GM23248 (cell line): ENCODE data around the gene GABPB1. TPM values are rescaled to one million over a fixed set of nuclear protein-coding genes. Genes with fewer than 3 reads are reported as not detected.

Source experiments
- DNase-seq: peaks from one replicate; pipeline ENCODE4 v3.0.0-alpha.2; 2015
- H2AFZ ChIP-seq: fragments of 200-600 bp; sonication (generic); 2 replicates; pipeline ENCODE4 v1.6.1; 2016; ENCODE audit warnings: antibody characterized with exemption
- H3F3A ChIP-seq: fragments of 200-600 bp; sonication (generic); 2 replicates; pipeline ENCODE4 v1.6.1; 2016; ENCODE audit warnings: mild to moderate bottlenecking, antibody characterized with exemption, mixed run types; ENCODE audit not compliant: insufficient read depth
- H3K27ac ChIP-seq: fragments of 200-600 bp; sonication (generic); 2 replicates; pipeline ENCODE4 v1.5.1; 2016; ENCODE audit warnings: mild to moderate bottlenecking
- H3K27me3 ChIP-seq: fragments of 200-600 bp; sonication (generic); replicated peaks from 2 replicates; pipeline ENCODE4 v1.6.1; 2016; ENCODE audit warnings: mild to moderate bottlenecking; ENCODE audit not compliant: insufficient read depth
- H3K36me3 ChIP-seq: fragments of 200-600 bp; sonication (generic); 2 replicates; pipeline ENCODE4 v1.6.1; 2016; ENCODE audit warnings: low read depth, mild to moderate bottlenecking
- H3K4me1 ChIP-seq: fragments of 200-600 bp; sonication (generic); 2 replicates; pipeline ENCODE4 v1.6.1; 2016; ENCODE audit warnings: mild to moderate bottlenecking; ENCODE audit not compliant: insufficient read depth
- H3K4me2 ChIP-seq: fragments of 200-600 bp; sonication (generic); one replicate; pipeline ENCODE4 v1.6.1; 2016; ENCODE audit warnings: mild to moderate bottlenecking; ENCODE audit not compliant: unreplicated experiment
- H3K4me3 ChIP-seq: fragments of 200-600 bp; sonication (generic); 2 replicates; pipeline ENCODE4 v1.5.1; 2016; ENCODE audit warnings: mild to moderate bottlenecking
- H3K79me2 ChIP-seq: fragments of 200-600 bp; sonication (generic); 2 replicates; pipeline ENCODE4 v1.6.1; 2016; ENCODE audit warnings: mild to moderate bottlenecking; ENCODE audit not compliant: insufficient read depth
- H3K9ac ChIP-seq: fragments of 200-600 bp; sonication (generic); 2 replicates; pipeline ENCODE4 v1.6.1; 2016; ENCODE audit warnings: mild to moderate bottlenecking
- H3K9me2 ChIP-seq: fragments of 200-600 bp; sonication (generic); 2 replicates; pipeline ENCODE4 v1.6.1; 2016; ENCODE audit warnings: mixed run types, mild to moderate bottlenecking, moderate library complexity; ENCODE audit not compliant: insufficient read depth
- H3K9me3 ChIP-seq: fragments of 200-600 bp; sonication (generic); one replicate; pipeline ENCODE4 v1.6.1; 2017; ENCODE audit warnings: low read depth
- H4K20me1 ChIP-seq: fragments of 200-600 bp; sonication (generic); 2 replicates; pipeline ENCODE4 v1.6.0; 2016; ENCODE audit not compliant: insufficient read depth
- EZH2 ChIP-seq: fragments of 200-600 bp; sonication (generic); IDR thresholded peaks from 2 replicates; pipeline ENCODE4 v1.6.1; 2018; ENCODE audit warnings: antibody characterized with exemption, mild to moderate bottlenecking; ENCODE audit not compliant: insufficient read depth, poor library complexity, severe bottlenecking
- EZH2phosphoT487 ChIP-seq: fragments of 200-600 bp; sonication (generic); IDR thresholded peaks from 2 replicates; pipeline ENCODE4 v1.6.1; 2018; ENCODE audit warnings: antibody characterized with exemption, moderate library complexity, mild to moderate bottlenecking, low read depth; ENCODE audit not compliant: insufficient read depth
- WGBS, 2 experiments: methylation state at CpG; one replicate each; pipeline ENCODE4 v1.1.6; 2015 to 2017; ENCODE audit warnings: low lambda C conversion rate in 2 of 2, low coverage in 1 of 2; ENCODE audit errors: missing lambda C conversion rate in 2 of 2; 5-methylcytosine and 5-hydroxymethylcytosine counted together
- in situ Hi-C: fragments of 300-500 bp; cut with MboI; formaldehyde crosslinking; loops from 2 replicates; pipeline ENCODE4 v1.15.0; 2020
- polyA plus RNA-seq: library from polyadenylated mRNA; unstranded; fragments of >200 nt; fragmentation: Nextera tagmentation; extraction: Ambion mirVana; gene quantifications from 2 replicates; pipeline ENCODE4 v1.2.1, GENCODE V29; 2016
- total RNA-seq: library from RNA; depleted of rRNA; stranded (reverse); fragments of >200 nt; shearing (Covaris generic); gene quantifications from 2 replicates; pipeline ENCODE4 v1.2.3, GENCODE V29; 2014

GABPB1 gene
- total and polyA plus RNA-seq, 2 experiments from 2014 or later: 22.8 to 32.6 TPM

GRCh38 chr15:50275908-50276307, 79.1 kb downstream of the GABPB1 start:
- no peaks in the 10 kb centered on the region for H3K9me2 ChIP-seq
- no peak overlapping the region for H2AFZ ChIP-seq
- H3K9ac ChIP-seq: no peak overlapping the region
- TF ChIP-seq EZH2phosphoT487 (no peak), EZH2 (no peak)
- no peak for DNase-seq
- no peak overlapping the region for H3K4me2 ChIP-seq
- H3K36me3 ChIP-seq: no peaks in the 10 kb centered on the region
- in situ Hi-C loops: no loop called here
- H3F3A ChIP-seq: no peaks in the 10 kb centered on the region
- no peaks in the 10 kb centered on the region for H3K79me2 ChIP-seq
- no peaks in the 10 kb centered on the region for H4K20me1 ChIP-seq
- no peaks in the 10 kb centered on the region for H3K27me3 ChIP-seq
- no peaks in the 10 kb centered on the region for H3K9me3 ChIP-seq
- no peak overlapping the region for H3K4me3 ChIP-seq
- no peaks in the 10 kb centered on the region for H3K4me1 ChIP-seq
- H3K27ac ChIP-seq: no peak overlapping the region
- 94 to 98% methylated on average over 3 of the region's 3 CpGs for WGBS, 2 experiments

GRCh38 chr15:50275091-50275490, 79.9 kb downstream of the GABPB1 start:
- Histone ChIP-seq H3K9me2 (no peaks in the 10 kb centered on the region), H3K4me1 (no peaks in the 10 kb centered on the region), H3K27me3 (no peaks in the 10 kb centered on the region), H4K20me1 (no peaks in the 10 kb centered on the region), H3K4me2 (no peak overlapping the region), H3K27ac (no peak overlapping the region), H3K4me3 (no peak overlapping the region), H3F3A (no peaks in the 10 kb centered on the region), H2AFZ (no peak overlapping the region), H3K79me2 (no peaks in the 10 kb centered on the region), H3K9ac (no peak overlapping the region), H3K36me3 (no peaks in the 10 kb centered on the region), H3K9me3 (no peaks in the 10 kb centered on the region)
- TF ChIP-seq EZH2 (no peak), EZH2phosphoT487 (no peak)
- 63 to 70% methylated on average over 2 of the region's 2 CpGs for WGBS, 2 experiments
- DNase-seq: no peak
- in situ Hi-C loops: no loop called here

- no peak for TF ChIP-seq EZH2phosphoT487
- TF ChIP-seq EZH2: no peak
- Histone ChIP-seq H3K4me2 (no peak overlapping the region), H3K27me3 (peaks cover 28% of the 10 kb centered on the region), H3K4me3 (no peak overlapping the region), H3K9ac (no peak overlapping the region), H4K20me1 (no peaks in the 10 kb centered on the region), H3K27ac (no peak overlapping the region), H2AFZ (no peak overlapping the region), H3K9me3 (no peaks in the 10 kb centered on the region), H3K9me2 (no peaks in the 10 kb centered on the region), H3K36me3 (no peaks in the 10 kb centered on the region), H3F3A (no peaks in the 10 kb centered on the region; the same call in 1 of the 2 replicates), H3K4me1 (no peaks in the 10 kb centered on the region), H3K79me2 (no peaks in the 10 kb centered on the region)
- 36 to 45% methylated on average over 2 of the region's 2 CpGs for WGBS, 2 experiments
- no peak for DNase-seq
- in situ Hi-C loops: no loop called here
Observed at GRCh38 chr15:50267577-50267976, 87.4 kb downstream of the GABPB1 start.

GRCh38 chr15:50265620-50266019, 89.4 kb downstream of the GABPB1 start, which contains the start of gene HDC:
TSS of gene HDC (minus strand) at chr15:50265726. CDS start at chr15:50265623, 103 bp downstream.
- Histone ChIP-seq H3K9me2 (no peaks in the 10 kb centered on the region), H3K4me1 (no peaks in the 10 kb centered on the region), H3K27ac (no peak within 1 kb of the TSS), H3K9ac (no peak within 1 kb of the TSS), H3K4me3 (no peak within 1 kb of the TSS), H4K20me1 (no peaks in the 10 kb centered on the region), H3K4me2 (no peak within 1 kb of the TSS), H3F3A (no peaks in the 10 kb centered on the region; the same call in 1 of the 2 replicates), H2AFZ (no peak within 1 kb of the TSS), H3K9me3 (no peaks in the 10 kb centered on the region), H3K36me3 (no peaks in the 10 kb centered on the region), H3K79me2 (no peaks in the 10 kb centered on the region), H3K27me3 (peaks cover 28% of the 10 kb centered on the region)
- TF ChIP-seq EZH2phosphoT487: no peak
- TF ChIP-seq EZH2: no peak
- WGBS, 2 experiments: 38 to 42% methylated on average over 9 of the region's 9 CpGs
- in situ Hi-C loops: no loop called here
- no peak for DNase-seq

GRCh38 chr15:50262533-50262932, 92.5 kb downstream of the GABPB1 start:
- H3K4me1 ChIP-seq: no peaks in the 10 kb centered on the region
- TF ChIP-seq EZH2phosphoT487: no peak
- no peak for TF ChIP-seq EZH2
- H3K36me3 ChIP-seq: no peaks in the 10 kb centered on the region
- DNase-seq: no peak
- no peak overlapping the region for H3K4me3 ChIP-seq
- no peak overlapping the region for H3K27ac ChIP-seq
- H3K9me3 ChIP-seq: no peaks in the 10 kb centered on the region
- H4K20me1 ChIP-seq: no peaks in the 10 kb centered on the region
- H3K27me3 ChIP-seq: peaks cover 33% of the 10 kb centered on the region
- H3K9me2 ChIP-seq: no peaks in the 10 kb centered on the region
- H3K4me2 ChIP-seq: no peak overlapping the region
- no peaks in the 10 kb centered on the region; the same call in 1 of the 2 replicates for H3F3A ChIP-seq
- no peaks in the 10 kb centered on the region for H3K79me2 ChIP-seq
- in situ Hi-C loops: no loop called here
- no peak overlapping the region for H2AFZ ChIP-seq
- 84% methylated on average over 4 of the region's 4 CpGs for WGBS, 2 experiments
- H3K9ac ChIP-seq: no peak overlapping the region
